GM06990 (cell line): Measurements from ENCODE around the gene NGLY1.

ENCODE experiments used
- DNase-seq: peaks from one replicate; pipeline ENCODE4 v3.0.0-alpha.2; 2011; ENCODE audit not compliant: insufficient read length; ENCODE audit errors: extremely low read depth
- H3K27me3 ChIP-seq: replicated peaks from 2 replicates; pipeline ENCODE4 v1.6.0; 2011; ENCODE audit warnings: low read length; ENCODE audit not compliant: control insufficient read depth, insufficient read depth
- H3K36me3 ChIP-seq: 2 replicates; pipeline ENCODE4 v1.5.1; 2011; ENCODE audit warnings: low read length; ENCODE audit not compliant: control insufficient read depth, insufficient read depth
- H3K4me3 ChIP-seq: replicated peaks from 2 replicates; pipeline ENCODE4 v1.5.1; 2011; ENCODE audit warnings: low read depth, mild to moderate bottlenecking, control low read depth, low read length
- TF ChIP-seq, protein P1 (sequence below): IDR thresholded peaks from 2 replicates; pipeline ENCODE4 v1.5.1; 2011; ENCODE audit warnings: low read length, control low read depth, mild to moderate bottlenecking, inconsistent platforms; ENCODE audit not compliant: insufficient read depth, poor library complexity, severe bottlenecking

Gene NGLY1

DNA sequence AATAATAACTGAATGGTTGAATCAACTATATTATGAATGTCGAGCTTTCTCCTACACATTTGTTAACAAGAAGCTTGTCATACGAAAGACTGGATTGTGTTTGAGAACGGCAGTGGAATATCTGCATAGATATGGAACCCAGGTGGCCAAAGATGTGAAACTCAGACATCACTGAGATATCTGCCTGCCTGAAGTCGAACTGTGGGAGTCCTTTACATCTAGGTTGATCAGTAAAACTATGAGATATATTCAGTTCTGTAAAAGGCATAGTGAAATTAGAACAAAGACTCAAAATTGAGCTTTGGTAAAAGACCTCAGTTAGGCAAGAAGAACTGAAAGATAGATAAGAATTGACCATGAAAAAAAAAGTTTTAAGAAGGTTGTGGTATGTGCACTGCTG lies 77.0 kb downstream of the NGLY1 start:
- TF ChIP-seq, protein P1, sequence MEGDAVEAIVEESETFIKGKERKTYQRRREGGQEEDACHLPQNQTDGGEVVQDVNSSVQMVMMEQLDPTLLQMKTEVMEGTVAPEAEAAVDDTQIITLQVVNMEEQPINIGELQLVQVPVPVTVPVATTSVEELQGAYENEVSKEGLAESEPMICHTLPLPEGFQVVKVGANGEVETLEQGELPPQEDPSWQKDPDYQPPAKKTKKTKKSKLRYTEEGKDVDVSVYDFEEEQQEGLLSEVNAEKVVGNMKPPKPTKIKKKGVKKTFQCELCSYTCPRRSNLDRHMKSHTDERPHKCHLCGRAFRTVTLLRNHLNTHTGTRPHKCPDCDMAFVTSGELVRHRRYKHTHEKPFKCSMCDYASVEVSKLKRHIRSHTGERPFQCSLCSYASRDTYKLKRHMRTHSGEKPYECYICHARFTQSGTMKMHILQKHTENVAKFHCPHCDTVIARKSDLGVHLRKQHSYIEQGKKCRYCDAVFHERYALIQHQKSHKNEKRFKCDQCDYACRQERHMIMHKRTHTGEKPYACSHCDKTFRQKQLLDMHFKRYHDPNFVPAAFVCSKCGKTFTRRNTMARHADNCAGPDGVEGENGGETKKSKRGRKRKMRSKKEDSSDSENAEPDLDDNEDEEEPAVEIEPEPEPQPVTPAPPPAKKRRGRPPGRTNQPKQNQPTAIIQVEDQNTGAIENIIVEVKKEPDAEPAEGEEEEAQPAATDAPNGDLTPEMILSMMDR: no peak
- Histone ChIP-seq H3K36me3 (no peaks in the 10 kb centered on the region), H3K4me3 (no peak overlapping the region), H3K27me3 (no peaks in the 10 kb centered on the region)
- no peak for DNase-seq

DNA sequence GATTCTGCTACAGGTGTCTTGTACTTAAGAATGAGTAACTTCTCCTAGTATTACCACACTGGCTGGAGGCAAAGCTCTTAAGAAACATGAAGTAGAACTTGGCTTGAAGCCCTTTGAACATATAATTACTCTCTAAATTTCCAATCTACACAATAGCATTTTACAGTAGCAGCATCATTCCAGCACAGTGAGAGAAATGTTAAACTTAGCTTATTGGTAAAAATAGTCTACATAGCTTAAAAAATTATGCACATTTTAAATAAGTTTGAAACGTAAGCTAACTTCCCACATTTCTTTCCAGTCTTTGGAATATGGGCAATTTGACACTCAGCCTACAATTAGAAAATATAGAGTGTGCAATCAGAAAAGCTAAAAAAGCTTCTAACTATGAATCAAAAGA lies 85.7 kb downstream of the NGLY1 start:
- DNase-seq: no peak
- no peaks in the 10 kb centered on the region for H3K27me3 ChIP-seq
- no peak overlapping the region for H3K4me3 ChIP-seq
- H3K36me3 ChIP-seq: no peaks in the 10 kb centered on the region
- TF ChIP-seq, protein P1: no peak

DNA sequence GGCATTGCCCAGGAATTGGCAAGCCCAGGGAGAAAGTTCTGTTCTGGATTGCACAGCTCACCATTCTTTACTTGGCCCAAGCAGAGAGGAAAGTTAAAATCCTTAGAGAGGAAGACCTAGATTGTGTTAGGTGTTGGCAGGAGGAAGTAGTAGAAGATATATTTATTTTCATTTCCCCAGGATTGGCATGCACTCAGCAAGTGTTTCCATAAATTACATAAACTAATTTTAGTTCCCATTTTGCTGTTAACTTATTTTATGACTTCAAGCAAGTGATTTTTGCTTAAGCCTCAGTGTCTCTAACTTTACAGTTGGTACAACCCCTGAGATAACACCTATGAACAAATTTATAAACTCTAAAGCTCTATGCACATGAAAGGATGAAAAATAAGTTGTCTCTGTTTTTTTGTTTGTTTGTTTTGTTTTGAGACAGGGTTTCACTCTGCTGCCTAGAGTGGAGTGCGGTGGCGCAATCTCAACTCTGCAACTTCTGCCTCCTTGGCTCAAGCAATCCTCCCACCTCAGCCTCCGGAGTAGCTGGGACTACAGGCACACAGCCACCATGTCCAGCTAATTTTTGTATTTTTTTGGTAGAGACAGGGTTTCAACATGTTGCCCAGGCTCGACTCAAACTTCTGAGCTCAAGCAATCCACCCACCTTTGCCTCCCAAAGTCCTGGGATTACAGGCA lies 87.4 kb downstream of the NGLY1 start:
- TF ChIP-seq, protein P1: no peak
- Histone ChIP-seq H3K4me3 (no peak overlapping the region), H3K27me3 (no peaks in the 10 kb centered on the region), H3K36me3 (no peaks in the 10 kb centered on the region)
- DNase-seq: no peak

DNA sequence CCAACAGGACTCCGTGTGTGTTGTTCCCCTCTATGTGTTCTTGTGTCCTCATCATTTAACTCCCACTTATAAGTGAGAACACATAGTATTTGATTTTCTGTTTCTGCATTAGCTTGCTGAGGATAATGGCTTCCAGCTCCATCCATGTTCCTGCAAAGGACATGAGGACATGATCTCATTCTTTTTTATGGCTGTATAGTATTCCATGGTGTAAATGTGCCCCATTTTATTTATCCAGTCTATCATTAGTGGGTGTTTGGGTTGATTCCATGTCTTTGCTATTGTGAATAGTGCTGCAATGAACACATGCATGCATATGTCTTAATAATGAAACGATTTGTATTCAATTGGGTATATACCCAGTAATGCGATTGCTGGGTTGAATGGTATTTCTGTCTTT lies 90.0 kb downstream of the NGLY1 start:
- no peak for DNase-seq
- H3K36me3 ChIP-seq: no peaks in the 10 kb centered on the region
- TF ChIP-seq, protein P1: no peak
- H3K27me3 ChIP-seq: no peaks in the 10 kb centered on the region; the same call in 1 of the 2 replicates
- H3K4me3 ChIP-seq: no peak overlapping the region

DNA sequence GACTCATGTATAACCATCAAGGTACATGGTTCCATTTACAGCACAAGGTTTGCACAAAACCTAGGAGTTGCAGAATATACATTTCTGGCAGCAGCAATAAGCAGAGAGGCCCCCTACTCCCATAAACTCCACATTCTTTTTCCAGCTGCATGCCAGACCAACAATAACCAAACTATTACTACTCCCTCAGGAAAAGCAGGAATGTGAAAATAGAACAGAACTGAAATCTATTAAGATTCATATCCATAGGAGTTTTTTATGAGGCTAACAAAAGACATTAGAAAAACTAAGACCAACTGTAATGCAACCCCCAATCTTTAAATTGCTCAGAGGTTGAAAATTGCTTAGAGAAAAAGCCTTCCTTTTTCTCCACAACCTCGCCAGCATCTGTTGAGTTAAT lies 90.9 kb downstream of the NGLY1 start:
- H3K27me3 ChIP-seq: no peaks in the 10 kb centered on the region; the same call in 1 of the 2 replicates
- DNase-seq: no peak
- TF ChIP-seq, protein P1: no peak
- H3K4me3 ChIP-seq: no peak overlapping the region
- no peaks in the 10 kb centered on the region for H3K36me3 ChIP-seq
